ENCODE data around the gene ADH6.

The ADH6 gene

DNA sequence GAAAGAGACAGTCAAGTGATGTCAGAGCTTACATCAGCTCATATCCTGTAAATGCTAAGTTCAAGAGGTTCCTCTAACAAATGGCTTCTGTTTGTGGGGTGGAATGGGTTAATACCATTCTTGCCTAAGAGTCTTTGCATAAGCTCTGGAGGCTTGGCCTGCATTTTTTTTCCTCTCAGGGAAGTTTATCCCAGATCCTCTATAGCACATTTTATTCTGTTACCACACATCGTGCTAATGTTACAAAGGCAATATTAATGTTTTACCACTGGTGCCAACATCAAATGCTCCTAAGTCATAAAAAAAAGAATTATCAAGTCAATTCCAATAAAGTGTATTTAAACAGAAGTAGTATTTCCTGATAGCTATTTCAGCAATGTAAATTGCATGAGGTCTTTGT lies 2.9 kb upstream of the ADH6 start:
- ATAC-seq: no peak
- no peak for TF ChIP-seq OSR1 (CRISPR knock-in tag; IDR thresholded peaks at IDR 0.05)
- TF ChIP-seq TOX (CRISPR knock-in tag; IDR thresholded peaks at IDR 0.05; ENCODE audit: borderline replicate concordance): no peak
- no peak for TF ChIP-seq ZNF565 (CRISPR knock-in tag; conservative IDR thresholded peaks at IDR 0.05; ENCODE audit: low read depth)
- TF ChIP-seq, protein P1, sequence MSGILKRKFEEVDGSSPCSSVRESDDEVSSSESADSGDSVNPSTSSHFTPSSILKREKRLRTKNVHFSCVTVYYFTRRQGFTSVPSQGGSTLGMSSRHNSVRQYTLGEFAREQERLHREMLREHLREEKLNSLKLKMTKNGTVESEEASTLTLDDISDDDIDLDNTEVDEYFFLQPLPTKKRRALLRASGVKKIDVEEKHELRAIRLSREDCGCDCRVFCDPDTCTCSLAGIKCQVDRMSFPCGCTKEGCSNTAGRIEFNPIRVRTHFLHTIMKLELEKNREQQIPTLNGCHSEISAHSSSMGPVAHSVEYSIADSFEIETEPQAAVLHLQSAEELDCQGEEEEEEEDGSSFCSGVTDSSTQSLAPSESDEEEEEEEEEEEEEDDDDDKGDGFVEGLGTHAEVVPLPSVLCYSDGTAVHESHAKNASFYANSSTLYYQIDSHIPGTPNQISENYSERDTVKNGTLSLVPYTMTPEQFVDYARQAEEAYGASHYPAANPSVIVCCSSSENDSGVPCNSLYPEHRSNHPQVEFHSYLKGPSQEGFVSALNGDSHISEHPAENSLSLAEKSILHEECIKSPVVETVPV (CRISPR knock-in tag; IDR thresholded peaks at IDR 0.05): no peak
- no peak for TF ChIP-seq ZNF8 (CRISPR knock-in tag; IDR thresholded peaks at IDR 0.05)
- no peak for TF ChIP-seq RARB (CRISPR knock-in tag; IDR thresholded peaks at IDR 0.05)
- TF ChIP-seq GLIS3 (CRISPR knock-in tag; IDR thresholded peaks at IDR 0.05): no peak

DNA sequence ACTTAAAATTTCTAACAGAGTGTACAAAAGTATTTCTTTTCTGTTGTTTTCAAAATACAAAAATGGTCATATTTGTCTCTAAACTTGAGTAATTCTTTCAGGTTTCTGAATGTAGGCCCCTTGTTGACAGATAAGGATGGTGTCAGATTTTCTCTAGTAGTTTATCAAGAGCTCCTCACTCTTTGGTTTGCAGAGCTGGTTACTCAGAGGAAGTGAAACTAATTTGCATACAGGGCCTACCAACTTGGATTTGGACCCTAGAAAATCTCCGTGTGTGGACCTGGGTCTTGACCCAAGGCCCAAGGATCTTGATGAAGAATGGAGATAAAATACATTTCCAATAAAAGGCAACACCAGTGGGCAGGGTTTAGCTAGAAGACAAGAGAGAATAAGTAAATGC lies 433 bp upstream of the ADH6 start:
- no peak for ATAC-seq
- TF ChIP-seq, protein P1 (CRISPR knock-in tag; IDR thresholded peaks at IDR 0.05): no peak
- TF ChIP-seq PPARA (CRISPR knock-in tag; IDR thresholded peaks at IDR 0.05; ENCODE audit: borderline replicate concordance) (no peak), ARNTL (CRISPR knock-in tag; IDR thresholded peaks at IDR 0.05; ENCODE audit: borderline replicate concordance, low read depth) (no peak), SNAI2 (CRISPR knock-in tag; IDR thresholded peaks at IDR 0.05) (no peak), ZNF70 (CRISPR knock-in tag; IDR thresholded peaks at IDR 0.05) (no peak), RARB (CRISPR knock-in tag; IDR thresholded peaks at IDR 0.05) (no peak)
- TF ChIP-seq, protein P2, sequence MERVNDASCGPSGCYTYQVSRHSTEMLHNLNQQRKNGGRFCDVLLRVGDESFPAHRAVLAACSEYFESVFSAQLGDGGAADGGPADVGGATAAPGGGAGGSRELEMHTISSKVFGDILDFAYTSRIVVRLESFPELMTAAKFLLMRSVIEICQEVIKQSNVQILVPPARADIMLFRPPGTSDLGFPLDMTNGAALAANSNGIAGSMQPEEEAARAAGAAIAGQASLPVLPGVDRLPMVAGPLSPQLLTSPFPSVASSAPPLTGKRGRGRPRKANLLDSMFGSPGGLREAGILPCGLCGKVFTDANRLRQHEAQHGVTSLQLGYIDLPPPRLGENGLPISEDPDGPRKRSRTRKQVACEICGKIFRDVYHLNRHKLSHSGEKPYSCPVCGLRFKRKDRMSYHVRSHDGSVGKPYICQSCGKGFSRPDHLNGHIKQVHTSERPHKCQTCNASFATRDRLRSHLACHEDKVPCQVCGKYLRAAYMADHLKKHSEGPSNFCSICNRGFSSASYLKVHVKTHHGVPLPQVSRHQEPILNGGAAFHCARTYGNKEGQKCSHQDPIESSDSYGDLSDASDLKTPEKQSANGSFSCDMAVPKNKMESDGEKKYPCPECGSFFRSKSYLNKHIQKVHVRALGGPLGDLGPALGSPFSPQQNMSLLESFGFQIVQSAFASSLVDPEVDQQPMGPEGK (CRISPR knock-in tag; IDR thresholded peaks at IDR 0.05; ENCODE audit: borderline replicate concordance): no peak
- TF ChIP-seq, protein P3, sequence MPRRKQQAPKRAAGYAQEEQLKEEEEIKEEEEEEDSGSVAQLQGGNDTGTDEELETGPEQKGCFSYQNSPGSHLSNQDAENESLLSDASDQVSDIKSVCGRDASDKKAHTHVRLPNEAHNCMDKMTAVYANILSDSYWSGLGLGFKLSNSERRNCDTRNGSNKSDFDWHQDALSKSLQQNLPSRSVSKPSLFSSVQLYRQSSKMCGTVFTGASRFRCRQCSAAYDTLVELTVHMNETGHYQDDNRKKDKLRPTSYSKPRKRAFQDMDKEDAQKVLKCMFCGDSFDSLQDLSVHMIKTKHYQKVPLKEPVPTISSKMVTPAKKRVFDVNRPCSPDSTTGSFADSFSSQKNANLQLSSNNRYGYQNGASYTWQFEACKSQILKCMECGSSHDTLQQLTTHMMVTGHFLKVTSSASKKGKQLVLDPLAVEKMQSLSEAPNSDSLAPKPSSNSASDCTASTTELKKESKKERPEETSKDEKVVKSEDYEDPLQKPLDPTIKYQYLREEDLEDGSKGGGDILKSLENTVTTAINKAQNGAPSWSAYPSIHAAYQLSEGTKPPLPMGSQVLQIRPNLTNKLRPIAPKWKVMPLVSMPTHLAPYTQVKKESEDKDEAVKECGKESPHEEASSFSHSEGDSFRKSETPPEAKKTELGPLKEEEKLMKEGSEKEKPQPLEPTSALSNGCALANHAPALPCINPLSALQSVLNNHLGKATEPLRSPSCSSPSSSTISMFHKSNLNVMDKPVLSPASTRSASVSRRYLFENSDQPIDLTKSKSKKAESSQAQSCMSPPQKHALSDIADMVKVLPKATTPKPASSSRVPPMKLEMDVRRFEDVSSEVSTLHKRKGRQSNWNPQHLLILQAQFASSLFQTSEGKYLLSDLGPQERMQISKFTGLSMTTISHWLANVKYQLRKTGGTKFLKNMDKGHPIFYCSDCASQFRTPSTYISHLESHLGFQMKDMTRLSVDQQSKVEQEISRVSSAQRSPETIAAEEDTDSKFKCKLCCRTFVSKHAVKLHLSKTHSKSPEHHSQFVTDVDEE (CRISPR knock-in tag; IDR thresholded peaks at IDR 0.05): no peak

DNA sequence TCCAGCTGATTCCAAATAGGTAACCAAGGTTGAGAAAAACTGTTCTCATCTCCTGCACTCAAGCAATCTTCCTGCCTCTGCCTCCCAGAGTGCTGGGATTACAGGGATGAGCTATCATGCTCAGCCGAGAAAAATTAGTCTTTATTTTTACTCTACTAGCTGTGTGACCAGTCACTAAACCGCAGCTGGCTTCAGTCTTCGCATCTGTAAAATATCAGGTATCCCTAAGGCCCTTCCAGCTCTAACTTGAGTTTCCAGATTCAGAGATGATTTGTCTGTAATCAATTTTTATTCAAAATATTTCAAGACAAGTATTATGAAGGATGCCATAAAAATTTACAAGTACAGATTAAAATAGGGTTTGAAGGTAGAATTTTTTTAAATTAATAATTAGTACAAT lies 3.5 kb downstream of the ADH6 start:
- no peak for ATAC-seq

More for the DNA sequence above, 3.5 kb downstream of the ADH6 start:
- TF ChIP-seq ISL1 (CRISPR knock-in tag; IDR thresholded peaks at IDR 0.05) (no peak), RARB (CRISPR knock-in tag; IDR thresholded peaks at IDR 0.05) (no peak), PPARA (CRISPR knock-in tag; IDR thresholded peaks at IDR 0.05; ENCODE audit: borderline replicate concordance) (no peak), TOX (CRISPR knock-in tag; IDR thresholded peaks at IDR 0.05; ENCODE audit: borderline replicate concordance) (no peak), GLIS3 (CRISPR knock-in tag; IDR thresholded peaks at IDR 0.05) (no peak), CSDC2 (CRISPR knock-in tag; IDR thresholded peaks at IDR 0.05) (no peak), SNAI2 (CRISPR knock-in tag; IDR thresholded peaks at IDR 0.05) (no peak), ZNF8 (CRISPR knock-in tag; IDR thresholded peaks at IDR 0.05) (no peak), BACH2 (CRISPR knock-in tag; IDR thresholded peaks at IDR 0.05; ENCODE audit: borderline replicate concordance) (no peak), ZC3H10 (CRISPR knock-in tag; IDR thresholded peaks at IDR 0.05) (no peak), OSR1 (CRISPR knock-in tag; IDR thresholded peaks at IDR 0.05) (no peak), ESRRG (CRISPR knock-in tag; IDR thresholded peaks at IDR 0.05) (no peak)
- TF ChIP-seq, protein P2 (CRISPR knock-in tag; IDR thresholded peaks at IDR 0.05; ENCODE audit: borderline replicate concordance): no peak
- TF ChIP-seq, protein P4, sequence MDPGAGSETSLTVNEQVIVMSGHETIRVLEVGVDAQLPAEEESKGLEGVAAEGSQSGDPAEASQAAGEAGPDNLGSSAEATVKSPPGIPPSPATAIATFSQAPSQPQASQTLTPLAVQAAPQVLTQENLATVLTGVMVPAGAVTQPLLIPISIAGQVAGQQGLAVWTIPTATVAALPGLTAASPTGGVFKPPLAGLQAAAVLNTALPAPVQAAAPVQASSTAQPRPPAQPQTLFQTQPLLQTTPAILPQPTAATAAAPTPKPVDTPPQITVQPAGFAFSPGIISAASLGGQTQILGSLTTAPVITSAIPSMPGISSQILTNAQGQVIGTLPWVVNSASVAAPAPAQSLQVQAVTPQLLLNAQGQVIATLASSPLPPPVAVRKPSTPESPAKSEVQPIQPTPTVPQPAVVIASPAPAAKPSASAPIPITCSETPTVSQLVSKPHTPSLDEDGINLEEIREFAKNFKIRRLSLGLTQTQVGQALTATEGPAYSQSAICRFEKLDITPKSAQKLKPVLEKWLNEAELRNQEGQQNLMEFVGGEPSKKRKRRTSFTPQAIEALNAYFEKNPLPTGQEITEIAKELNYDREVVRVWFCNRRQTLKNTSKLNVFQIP (CRISPR knock-in tag; IDR thresholded peaks at IDR 0.05; ENCODE audit: borderline replicate concordance, low read depth): no peak
- TF ChIP-seq, protein P5, sequence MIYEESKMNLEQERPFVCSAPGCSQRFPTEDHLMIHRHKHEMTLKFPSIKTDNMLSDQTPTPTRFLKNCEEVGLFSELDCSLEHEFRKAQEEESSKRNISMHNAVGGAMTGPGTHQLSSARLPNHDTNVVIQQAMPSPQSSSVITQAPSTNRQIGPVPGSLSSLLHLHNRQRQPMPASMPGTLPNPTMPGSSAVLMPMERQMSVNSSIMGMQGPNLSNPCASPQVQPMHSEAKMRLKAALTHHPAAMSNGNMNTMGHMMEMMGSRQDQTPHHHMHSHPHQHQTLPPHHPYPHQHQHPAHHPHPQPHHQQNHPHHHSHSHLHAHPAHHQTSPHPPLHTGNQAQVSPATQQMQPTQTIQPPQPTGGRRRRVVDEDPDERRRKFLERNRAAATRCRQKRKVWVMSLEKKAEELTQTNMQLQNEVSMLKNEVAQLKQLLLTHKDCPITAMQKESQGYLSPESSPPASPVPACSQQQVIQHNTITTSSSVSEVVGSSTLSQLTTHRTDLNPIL (CRISPR knock-in tag; IDR thresholded peaks at IDR 0.05; ENCODE audit: low read depth): no peak
